GM23338 (cell line): ENCODE measurements around the gene MAGEC2. TPM values are rescaled to one million over a fixed set of nuclear protein-coding genes. Genes with fewer than 3 reads are reported as not detected.

Experiments used
- ATAC-seq: fragments of 200-7000 bp; cut with Tn5 transposase; 3 replicates; pipeline ENCODE4 v1.9.1; 2020
- DNase-seq: peaks from one replicate; pipeline ENCODE4 v3.0.0-alpha.2; 2015; ENCODE audit warnings: low spot score
- H2AFZ ChIP-seq: fragments of 200-600 bp; sonication (generic); 2 replicates; pipeline ENCODE4 v1.8.0; 2016; ENCODE audit warnings: antibody characterized with exemption, mild to moderate bottlenecking, moderate library complexity
- H3F3A ChIP-seq: fragments of 200-600 bp; sonication (generic); replicated peaks from 2 replicates; pipeline ENCODE4 v1.8.0; 2017; ENCODE audit warnings: antibody characterized with exemption, mixed run types, low read depth
- H3K27ac ChIP-seq: fragments of 200-600 bp; sonication (generic); 2 replicates; pipeline ENCODE4 v1.6.1; 2016; ENCODE audit warnings: low read depth
- H3K27me3 ChIP-seq: fragments of 200-600 bp; sonication (generic); 2 replicates; pipeline ENCODE4 v1.8.0; 2016; ENCODE audit warnings: mild to moderate bottlenecking, mixed run types, moderate library complexity; ENCODE audit not compliant: insufficient read depth
- H3K36me3 ChIP-seq: fragments of 200-600 bp; sonication (generic); 2 replicates; pipeline ENCODE4 v1.8.0; 2016; ENCODE audit warnings: mild to moderate bottlenecking; ENCODE audit not compliant: insufficient read depth
- H3K4me1 ChIP-seq: fragments of 200-600 bp; sonication (generic); 2 replicates; pipeline ENCODE4 v1.8.0; 2016; ENCODE audit warnings: mild to moderate bottlenecking, moderate library complexity; ENCODE audit not compliant: insufficient read depth
- H3K4me2 ChIP-seq: fragments of 200-600 bp; sonication (generic); 2 replicates; pipeline ENCODE4 v1.7.1; 2017; ENCODE audit warnings: mixed run types
- H3K4me3 ChIP-seq: fragments of 200-600 bp; sonication (generic); 2 replicates; pipeline ENCODE4 v1.6.1; 2016; ENCODE audit warnings: mixed run types
- H3K79me2 ChIP-seq: fragments of 200-600 bp; sonication (generic); replicated peaks from 2 replicates; pipeline ENCODE4 v1.8.0; 2017; ENCODE audit warnings: mild to moderate bottlenecking; ENCODE audit not compliant: insufficient read depth
- H3K9me2 ChIP-seq: fragments of 200-600 bp; sonication (generic); 2 replicates; pipeline ENCODE4 v1.8.0; 2017; ENCODE audit not compliant: insufficient read depth
- H4K20me1 ChIP-seq: fragments of 200-600 bp; sonication (generic); replicated peaks from 2 replicates; pipeline ENCODE4 v1.8.0; 2017; ENCODE audit warnings: mild to moderate bottlenecking; ENCODE audit not compliant: insufficient read depth
- H3K27ac Mint-ChIP-seq: 2 replicates; pipeline ENCODE4 v1.8.0; 2020; ENCODE audit warnings: inconsistent platforms, mild to moderate bottlenecking, moderate library complexity, mixed read lengths
- H3K27me3 Mint-ChIP-seq: 3 replicates; pipeline ENCODE4 v1.8.0; 2022; ENCODE audit warnings: low read depth, mild to moderate bottlenecking, moderate library complexity, mixed read lengths, inconsistent platforms; ENCODE audit not compliant: insufficient read depth, poor library complexity
- H3K36me3 Mint-ChIP-seq: 3 replicates; pipeline ENCODE4 v1.8.0; 2021; ENCODE audit warnings: low read depth, mild to moderate bottlenecking, inconsistent platforms, moderate library complexity, mixed read lengths
- H3K4me1 Mint-ChIP-seq: 3 replicates; pipeline ENCODE4 v1.8.0; 2020; ENCODE audit warnings: mild to moderate bottlenecking, inconsistent platforms, mixed read lengths
- H3K4me3 Mint-ChIP-seq: 3 replicates; pipeline ENCODE4 v1.8.0; 2021; ENCODE audit warnings: moderate library complexity, mild to moderate bottlenecking, inconsistent platforms, mixed read lengths
- H3K9me3 Mint-ChIP-seq: 3 replicates; pipeline ENCODE4 v1.8.0; 2020; ENCODE audit warnings: moderate library complexity, mild to moderate bottlenecking, inconsistent platforms, mixed read lengths
- CREB1 ChIP-seq: fragments of 250-450 bp; sonication (Bioruptor Pico); IDR thresholded peaks from 2 replicates; pipeline ENCODE4 v1.5.0; 2020; ENCODE audit warnings: low read depth, mild to moderate bottlenecking, moderate library complexity
- NANOG ChIP-seq: IDR thresholded peaks from 2 replicates; pipeline ENCODE4 v1.6.1; 2016; ENCODE audit warnings: antibody characterized with exemption, borderline replicate concordance
- POLR2AphosphoS5 ChIP-seq: IDR thresholded peaks from 2 replicates; pipeline ENCODE4 v1.6.1; 2016; ENCODE audit warnings: antibody characterized with exemption, low read depth
- ZNF114 ChIP-seq: fragments of 250-450 bp; sonication (Bioruptor Pico); IDR thresholded peaks from 2 replicates; pipeline ENCODE4 v1.5.0; 2020; ENCODE audit warnings: mild to moderate bottlenecking, moderate library complexity
- ZNF331 ChIP-seq: fragments of 250-450 bp; sonication (Bioruptor Pico); IDR thresholded peaks from 2 replicates; pipeline ENCODE4 v1.5.0; 2020; ENCODE audit warnings: low read depth, mild to moderate bottlenecking, moderate library complexity
- polyA plus RNA-seq: library from polyadenylated mRNA; unstranded; fragments of >200 nt; fragmentation: Nextera tagmentation; extraction: Ambion mirVana; gene quantifications from 2 replicates; pipeline ENCODE4 v1.2.1, GENCODE V29; 2016
- total RNA-seq: library from RNA; depleted of rRNA; stranded (reverse); fragments of >200 nt; shearing (Covaris generic); gene quantifications from 2 replicates; pipeline ENCODE4 v1.2.3, GENCODE V29; 2014
- TF ChIP-seq, protein P1 (sequence below): fragments of 250-450 bp; sonication (Bioruptor Pico); IDR thresholded peaks from 2 replicates; pipeline ENCODE4 v1.5.0; 2020; ENCODE audit warnings: mild to moderate bottlenecking, moderate library complexity
- TF ChIP-seq, protein P2 (sequence below), 2 experiments: fragments of 200-600 bp in 1 of 2; sonication (generic) in 1 of 2; conservative IDR thresholded peaks; 2 replicates each; pipeline versions ENCODE4 v1.5.1 to v1.6.1; 2016 to 2017; ENCODE audit warnings: antibody characterized with exemption in 2 of 2, low read depth in 2 of 2, mild to moderate bottlenecking in 2 of 2, moderate library complexity in 1 of 2

Gene MAGEC2
- total and polyA plus RNA-seq, 2 experiments from 2014 or later: not detected

GRCh38 chrX:142250502-142250901, 45.4 kb upstream of the MAGEC2 start:
- Histone ChIP-seq H3F3A (no peaks in the 10 kb centered on the region), H3K4me1 (no peaks in the 10 kb centered on the region), H3K9me2 (no peaks in the 10 kb centered on the region), H3K27me3 (no peaks in the 10 kb centered on the region), H3K27ac (no peak overlapping the region), H3K4me3 (no peak overlapping the region), H3K79me2 (no peaks in the 10 kb centered on the region), H3K36me3 (no peaks in the 10 kb centered on the region), H4K20me1 (no peaks in the 10 kb centered on the region), H2AFZ (no peak overlapping the region), H3K4me2 (no peak overlapping the region)
- no peaks in the 10 kb centered on the region for H3K4me1 Mint-ChIP-seq
- peaks cover 4% of the 10 kb centered on the region; the same call in 2 of the 3 replicates for H3K9me3 Mint-ChIP-seq
- ATAC-seq (no peak), DNase-seq (no peak)
- TF ChIP-seq, protein P1, sequence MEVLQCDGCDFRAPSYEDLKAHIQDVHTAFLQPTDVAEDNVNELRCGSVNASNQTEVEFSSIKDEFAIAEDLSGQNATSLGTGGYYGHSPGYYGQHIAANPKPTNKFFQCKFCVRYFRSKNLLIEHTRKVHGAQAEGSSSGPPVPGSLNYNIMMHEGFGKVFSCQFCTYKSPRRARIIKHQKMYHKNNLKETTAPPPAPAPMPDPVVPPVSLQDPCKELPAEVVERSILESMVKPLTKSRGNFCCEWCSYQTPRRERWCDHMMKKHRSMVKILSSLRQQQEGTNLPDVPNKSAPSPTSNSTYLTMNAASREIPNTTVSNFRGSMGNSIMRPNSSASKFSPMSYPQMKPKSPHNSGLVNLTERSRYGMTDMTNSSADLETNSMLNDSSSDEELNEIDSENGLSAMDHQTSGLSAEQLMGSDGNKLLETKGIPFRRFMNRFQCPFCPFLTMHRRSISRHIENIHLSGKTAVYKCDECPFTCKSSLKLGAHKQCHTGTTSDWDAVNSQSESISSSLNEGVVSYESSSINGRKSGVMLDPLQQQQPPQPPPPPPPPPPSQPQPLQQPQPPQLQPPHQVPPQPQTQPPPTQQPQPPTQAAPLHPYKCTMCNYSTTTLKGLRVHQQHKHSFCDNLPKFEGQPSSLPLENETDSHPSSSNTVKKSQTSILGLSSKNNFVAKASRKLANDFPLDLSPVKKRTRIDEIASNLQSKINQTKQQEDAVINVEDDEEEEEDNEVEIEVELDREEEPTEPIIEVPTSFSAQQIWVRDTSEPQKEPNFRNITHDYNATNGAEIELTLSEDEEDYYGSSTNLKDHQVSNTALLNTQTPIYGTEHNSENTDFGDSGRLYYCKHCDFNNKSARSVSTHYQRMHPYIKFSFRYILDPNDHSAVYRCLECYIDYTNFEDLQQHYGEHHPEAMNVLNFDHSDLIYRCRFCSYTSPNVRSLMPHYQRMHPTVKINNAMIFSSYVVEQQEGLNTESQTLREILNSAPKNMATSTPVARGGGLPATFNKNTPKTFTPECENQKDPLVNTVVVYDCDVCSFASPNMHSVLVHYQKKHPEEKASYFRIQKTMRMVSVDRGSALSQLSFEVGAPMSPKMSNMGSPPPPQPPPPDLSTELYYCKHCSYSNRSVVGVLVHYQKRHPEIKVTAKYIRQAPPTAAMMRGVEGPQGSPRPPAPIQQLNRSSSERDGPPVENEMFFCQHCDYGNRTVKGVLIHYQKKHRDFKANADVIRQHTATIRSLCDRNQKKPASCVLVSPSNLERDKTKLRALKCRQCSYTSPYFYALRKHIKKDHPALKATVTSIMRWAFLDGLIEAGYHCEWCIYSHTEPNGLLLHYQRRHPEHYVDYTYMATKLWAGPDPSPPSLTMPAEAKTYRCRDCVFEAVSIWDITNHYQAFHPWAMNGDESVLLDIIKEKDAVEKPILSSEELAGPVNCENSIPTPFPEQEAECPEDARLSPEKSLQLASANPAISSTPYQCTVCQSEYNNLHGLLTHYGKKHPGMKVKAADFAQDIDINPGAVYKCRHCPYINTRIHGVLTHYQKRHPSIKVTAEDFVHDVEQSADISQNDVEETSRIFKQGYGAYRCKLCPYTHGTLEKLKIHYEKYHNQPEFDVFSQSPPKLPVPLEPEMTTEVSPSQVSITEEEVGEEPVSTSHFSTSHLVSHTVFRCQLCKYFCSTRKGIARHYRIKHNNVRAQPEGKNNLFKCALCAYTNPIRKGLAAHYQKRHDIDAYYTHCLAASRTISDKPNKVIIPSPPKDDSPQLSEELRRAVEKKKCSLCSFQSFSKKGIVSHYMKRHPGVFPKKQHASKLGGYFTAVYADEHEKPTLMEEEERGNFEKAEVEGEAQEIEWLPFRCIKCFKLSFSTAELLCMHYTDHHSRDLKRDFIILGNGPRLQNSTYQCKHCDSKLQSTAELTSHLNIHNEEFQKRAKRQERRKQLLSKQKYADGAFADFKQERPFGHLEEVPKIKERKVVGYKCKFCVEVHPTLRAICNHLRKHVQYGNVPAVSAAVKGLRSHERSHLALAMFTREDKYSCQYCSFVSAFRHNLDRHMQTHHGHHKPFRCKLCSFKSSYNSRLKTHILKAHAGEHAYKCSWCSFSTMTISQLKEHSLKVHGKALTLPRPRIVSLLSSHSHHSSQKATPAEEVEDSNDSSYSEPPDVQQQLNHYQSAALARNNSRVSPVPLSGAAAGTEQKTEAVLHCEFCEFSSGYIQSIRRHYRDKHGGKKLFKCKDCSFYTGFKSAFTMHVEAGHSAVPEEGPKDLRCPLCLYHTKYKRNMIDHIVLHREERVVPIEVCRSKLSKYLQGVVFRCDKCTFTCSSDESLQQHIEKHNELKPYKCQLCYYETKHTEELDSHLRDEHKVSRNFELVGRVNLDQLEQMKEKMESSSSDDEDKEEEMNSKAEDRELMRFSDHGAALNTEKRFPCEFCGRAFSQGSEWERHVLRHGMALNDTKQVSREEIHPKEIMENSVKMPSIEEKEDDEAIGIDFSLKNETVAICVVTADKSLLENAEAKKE (CRISPR knock-in tag): no peak
- TF ChIP-seq NANOG (no peak), CREB1 (CRISPR knock-in tag) (no peak), POLR2AphosphoS5 (no peak), ZNF331 (CRISPR knock-in tag) (no peak), ZNF114 (CRISPR knock-in tag) (no peak)
- TF ChIP-seq, protein P2, sequence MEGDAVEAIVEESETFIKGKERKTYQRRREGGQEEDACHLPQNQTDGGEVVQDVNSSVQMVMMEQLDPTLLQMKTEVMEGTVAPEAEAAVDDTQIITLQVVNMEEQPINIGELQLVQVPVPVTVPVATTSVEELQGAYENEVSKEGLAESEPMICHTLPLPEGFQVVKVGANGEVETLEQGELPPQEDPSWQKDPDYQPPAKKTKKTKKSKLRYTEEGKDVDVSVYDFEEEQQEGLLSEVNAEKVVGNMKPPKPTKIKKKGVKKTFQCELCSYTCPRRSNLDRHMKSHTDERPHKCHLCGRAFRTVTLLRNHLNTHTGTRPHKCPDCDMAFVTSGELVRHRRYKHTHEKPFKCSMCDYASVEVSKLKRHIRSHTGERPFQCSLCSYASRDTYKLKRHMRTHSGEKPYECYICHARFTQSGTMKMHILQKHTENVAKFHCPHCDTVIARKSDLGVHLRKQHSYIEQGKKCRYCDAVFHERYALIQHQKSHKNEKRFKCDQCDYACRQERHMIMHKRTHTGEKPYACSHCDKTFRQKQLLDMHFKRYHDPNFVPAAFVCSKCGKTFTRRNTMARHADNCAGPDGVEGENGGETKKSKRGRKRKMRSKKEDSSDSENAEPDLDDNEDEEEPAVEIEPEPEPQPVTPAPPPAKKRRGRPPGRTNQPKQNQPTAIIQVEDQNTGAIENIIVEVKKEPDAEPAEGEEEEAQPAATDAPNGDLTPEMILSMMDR (conservative IDR thresholded peaks at IDR 0.05; ENCODE audit: low read depth in 2 of 2): no peak
- no peak overlapping the region for H3K27ac Mint-ChIP-seq
- no peak overlapping the region for H3K4me3 Mint-ChIP-seq
- no peaks in the 10 kb centered on the region for H3K36me3 Mint-ChIP-seq
- H3K27me3 Mint-ChIP-seq: no peaks in the 10 kb centered on the region
